ENCODE measurements around the gene ASRGL1.
"Not testable (repeated sequence)": the region's sequence is repeated elsewhere in the genome, so short reads cannot be mapped to it uniquely, and the experiment has no call there.

Gene ASRGL1

DNA sequence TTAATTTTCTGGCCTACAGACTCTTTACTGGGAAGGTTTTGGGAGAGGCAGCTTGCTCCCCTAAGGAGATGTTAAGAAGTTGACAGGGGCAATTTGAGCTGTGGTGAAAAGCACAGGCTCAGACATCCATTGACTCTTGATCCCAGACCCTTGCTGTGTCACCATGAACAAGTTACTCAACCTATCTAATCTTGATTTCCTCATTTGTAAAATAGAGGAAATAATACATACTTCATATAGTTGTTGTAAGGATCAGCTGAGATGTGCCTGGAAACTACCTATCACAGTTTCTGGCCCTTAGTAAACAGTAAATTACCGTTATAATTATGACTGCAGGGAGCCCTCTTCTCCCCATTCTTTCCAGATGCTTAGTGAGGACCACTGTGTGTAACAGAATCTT is 21.8 kb upstream of the ASRGL1 start:
- Histone ChIP-seq H3K4me3 (ENCODE audit: low read length) (no peak overlapping the region), H3K9me3 (replicated peaks; ENCODE audit: insufficient read depth, low read length) (no peaks in the 10 kb centered on the region), H3K36me3 (replicated peaks; ENCODE audit: insufficient read depth, low read length) (no peaks in the 10 kb centered on the region), H3F3A (ENCODE audit: insufficient read depth, low read length) (no peaks in the 10 kb centered on the region), H3K9me2 (replicated peaks; ENCODE audit: insufficient read depth, low read length) (no peaks in the 10 kb centered on the region), H4K20me1 (ENCODE audit: insufficient read depth, low read length) (no peaks in the 10 kb centered on the region), H3K4me1 (ENCODE audit: low read length) (no peaks in the 10 kb centered on the region), H3K79me2 (ENCODE audit: low read length) (no peaks in the 10 kb centered on the region), H3K4me2 (ENCODE audit: low read depth, low read length) (no peak overlapping the region), H3K27ac (ENCODE audit: low read length) (no peak overlapping the region), H3K9ac (ENCODE audit: low read length) (no peak overlapping the region), H3K27me3 (replicated peaks; ENCODE audit: insufficient read depth, low read length) (no peaks in the 10 kb centered on the region; the same call in 1 of the 2 replicates), H2AFZ (ENCODE audit: low read length) (no peak overlapping the region)
- no peak for TF ChIP-seq EZH2 (optimal IDR thresholded peaks at IDR 0.05; ENCODE audit: low read depth, low read length)
- no peak for TF ChIP-seq EZH2phosphoT487 (IDR thresholded peaks at IDR 0.05; ENCODE audit: low read length)
- no peak for TF ChIP-seq CTCF (IDR thresholded peaks at IDR 0.05; ENCODE audit: low read length)
- no peak for DNase-seq

DNA sequence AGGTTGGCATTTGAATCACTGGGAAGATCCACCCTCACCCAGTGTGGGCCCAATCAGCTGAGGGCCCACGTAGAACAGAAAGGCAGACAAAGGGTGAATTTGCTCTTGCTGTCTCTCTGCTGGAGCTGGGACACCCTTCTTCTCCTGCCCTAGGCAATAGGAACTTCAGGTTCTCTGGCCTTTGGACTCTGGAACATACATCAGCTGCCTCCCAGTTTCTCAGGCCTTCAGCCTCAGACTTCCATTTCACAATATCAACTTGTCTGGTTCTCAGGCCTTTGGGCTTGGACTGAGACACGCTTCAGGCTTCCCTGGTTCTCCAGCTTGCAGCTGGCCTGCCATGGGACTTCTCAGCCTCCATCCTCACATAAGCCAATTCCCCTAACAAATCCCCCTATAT is 14.7 kb upstream of the ASRGL1 start:
- no peaks in the 10 kb centered on the region for H3K36me3 ChIP-seq (replicated peaks; ENCODE audit: insufficient read depth, low read length)
- DNase-seq: no peak
- H3F3A ChIP-seq (ENCODE audit: insufficient read depth, low read length): no peaks in the 10 kb centered on the region
- no peak for TF ChIP-seq EZH2 (optimal IDR thresholded peaks at IDR 0.05; ENCODE audit: low read depth, low read length)
- no peak for TF ChIP-seq CTCF (IDR thresholded peaks at IDR 0.05; ENCODE audit: low read length)
- no peak for TF ChIP-seq EZH2phosphoT487 (IDR thresholded peaks at IDR 0.05; ENCODE audit: low read length)
- H3K4me2 ChIP-seq (ENCODE audit: low read depth, low read length): no peak overlapping the region
- no peak overlapping the region for H2AFZ ChIP-seq (ENCODE audit: low read length)
- no peaks in the 10 kb centered on the region for H3K4me1 ChIP-seq (ENCODE audit: low read length)
- no peaks in the 10 kb centered on the region for H4K20me1 ChIP-seq (ENCODE audit: insufficient read depth, low read length)
- H3K27ac ChIP-seq (ENCODE audit: low read length): no peak overlapping the region
- no peaks in the 10 kb centered on the region for H3K9me3 ChIP-seq (replicated peaks; ENCODE audit: insufficient read depth, low read length)
- no peaks in the 10 kb centered on the region for H3K27me3 ChIP-seq (replicated peaks; ENCODE audit: insufficient read depth, low read length)
- H3K9ac ChIP-seq (ENCODE audit: low read length): no peak overlapping the region
- no peaks in the 10 kb centered on the region for H3K9me2 ChIP-seq (replicated peaks; ENCODE audit: insufficient read depth, low read length)
- no peak overlapping the region for H3K4me3 ChIP-seq (ENCODE audit: low read length)
- H3K79me2 ChIP-seq (ENCODE audit: low read length): no peaks in the 10 kb centered on the region

- Histone ChIP-seq H3K9ac (ENCODE audit: low read length) (no peak overlapping the region), H3K27me3 (replicated peaks; ENCODE audit: insufficient read depth, low read length) (no peaks in the 10 kb centered on the region), H3K4me1 (ENCODE audit: low read length) (no peaks in the 10 kb centered on the region), H3K9me3 (replicated peaks; ENCODE audit: insufficient read depth, low read length) (no peaks in the 10 kb centered on the region), H2AFZ (ENCODE audit: low read length) (no peak overlapping the region), H3K4me2 (ENCODE audit: low read depth, low read length) (no peak overlapping the region), H3K9me2 (replicated peaks; ENCODE audit: insufficient read depth, low read length) (no peaks in the 10 kb centered on the region), H3K36me3 (replicated peaks; ENCODE audit: insufficient read depth, low read length) (no peaks in the 10 kb centered on the region), H3F3A (ENCODE audit: insufficient read depth, low read length) (no peaks in the 10 kb centered on the region), H4K20me1 (ENCODE audit: insufficient read depth, low read length) (no peaks in the 10 kb centered on the region), H3K79me2 (ENCODE audit: low read length) (no peaks in the 10 kb centered on the region), H3K27ac (ENCODE audit: low read length) (no peak overlapping the region), H3K4me3 (ENCODE audit: low read length) (no peak overlapping the region)
- peak; percentile 26 for DNase-seq
- peak; percentile 63 for TF ChIP-seq CTCF (IDR thresholded peaks at IDR 0.05; ENCODE audit: low read length)
- TF ChIP-seq EZH2 (optimal IDR thresholded peaks at IDR 0.05; ENCODE audit: low read depth, low read length): no peak
Measured at GRCh38 chr11:62324731-62325556, 12.3 kb upstream of the ASRGL1 start.

GRCh38 chr11:62325781-62326180 is 11.5 kb upstream of the ASRGL1 start:
- H3K27ac ChIP-seq (ENCODE audit: low read length); DNase-seq: not testable (repeated sequence)

GRCh38 chr11:62326719-62327118 is 10.5 kb upstream of the ASRGL1 start:
- H3K9me3 ChIP-seq (replicated peaks; ENCODE audit: insufficient read depth, low read length); H3K4me3 ChIP-seq (ENCODE audit: low read length); H3K4me1 ChIP-seq (ENCODE audit: low read length); H3K27ac ChIP-seq (ENCODE audit: low read length); H2AFZ ChIP-seq (ENCODE audit: low read length); H4K20me1 ChIP-seq (ENCODE audit: insufficient read depth, low read length); H3K36me3 ChIP-seq (replicated peaks; ENCODE audit: insufficient read depth, low read length); H3K27me3 ChIP-seq (replicated peaks; ENCODE audit: insufficient read depth, low read length); H3K79me2 ChIP-seq (ENCODE audit: low read length); H3K9ac ChIP-seq (ENCODE audit: low read length); DNase-seq; H3K9me2 ChIP-seq (replicated peaks; ENCODE audit: insufficient read depth, low read length); H3F3A ChIP-seq (ENCODE audit: insufficient read depth, low read length); H3K4me2 ChIP-seq (ENCODE audit: low read depth, low read length): not testable (repeated sequence)

More at GRCh38 chr11:62325781-62326180, 11.5 kb upstream of the ASRGL1 start:
- not testable (repeated sequence) for H3K27me3 ChIP-seq (replicated peaks; ENCODE audit: insufficient read depth, low read length); H3K4me1 ChIP-seq (ENCODE audit: low read length); H3K36me3 ChIP-seq (replicated peaks; ENCODE audit: insufficient read depth, low read length); H2AFZ ChIP-seq (ENCODE audit: low read length); H3K4me3 ChIP-seq (ENCODE audit: low read length); H3K9me3 ChIP-seq (replicated peaks; ENCODE audit: insufficient read depth, low read length); H3K79me2 ChIP-seq (ENCODE audit: low read length); H4K20me1 ChIP-seq (ENCODE audit: insufficient read depth, low read length); H3K9me2 ChIP-seq (replicated peaks; ENCODE audit: insufficient read depth, low read length); H3F3A ChIP-seq (ENCODE audit: insufficient read depth, low read length); H3K9ac ChIP-seq (ENCODE audit: low read length); H3K4me2 ChIP-seq (ENCODE audit: low read depth, low read length)

Data from MM.1S (cell line).